Nephron progenitor cell (in vitro differentiated cells): ENCODE results near the gene MEIS2.

Experiments used
- DNase-seq: peaks from one replicate; pipeline ENCODE4 v3.0.0; 2021
- H3K27ac Mint-ChIP-seq: 2 replicates; pipeline ENCODE4 v1.8.0; 2021; ENCODE audit warnings: mild to moderate bottlenecking, moderate library complexity, mixed read lengths
- H3K27me3 Mint-ChIP-seq: 2 replicates; pipeline ENCODE4 v1.8.0; 2021; ENCODE audit warnings: mild to moderate bottlenecking, low read depth, mixed read lengths; ENCODE audit not compliant: poor library complexity
- H3K36me3 Mint-ChIP-seq: 2 replicates; pipeline ENCODE4 v1.8.0; 2021; ENCODE audit warnings: low read depth, mixed read lengths
- H3K4me1 Mint-ChIP-seq: 2 replicates; pipeline ENCODE4 v1.8.0; 2021; ENCODE audit warnings: mixed read lengths
- H3K4me3 Mint-ChIP-seq: 2 replicates; pipeline ENCODE4 v1.8.0; 2021; ENCODE audit warnings: mild to moderate bottlenecking, moderate library complexity, mixed read lengths
- H3K9me3 Mint-ChIP-seq: 2 replicates; pipeline ENCODE4 v1.8.0; 2021; ENCODE audit warnings: mild to moderate bottlenecking, moderate library complexity, mixed read lengths
- CTCF ChIP-seq: fragments of 200-600 bp; sonication (generic); IDR thresholded peaks from 2 replicates; pipeline ENCODE4 v1.5.0; 2021; ENCODE audit warnings: antibody characterized with exemption

The MEIS2 gene

GRCh38 chr15:36899696-36900095 is 200.7 kb downstream of the MEIS2 start:
- peaks cover 76% of the 10 kb centered on the region for H3K4me1 Mint-ChIP-seq
- no peak for TF ChIP-seq CTCF
- H3K36me3 Mint-ChIP-seq: peaks cover 16% of the 10 kb centered on the region
- H3K4me3 Mint-ChIP-seq: peak overlapping the region; percentile 17
- H3K27me3 Mint-ChIP-seq: no peaks in the 10 kb centered on the region
- peak overlapping the region; percentile 95 for H3K27ac Mint-ChIP-seq
- no peak for DNase-seq
- no peaks in the 10 kb centered on the region for H3K9me3 Mint-ChIP-seq

GRCh38 chr15:36898536-36899126 is 201.7 kb downstream of the MEIS2 start:
- H3K27me3 Mint-ChIP-seq: no peaks in the 10 kb centered on the region
- no peak for TF ChIP-seq CTCF
- peak overlapping the region; percentile 68 for H3K4me3 Mint-ChIP-seq
- H3K27ac Mint-ChIP-seq: peak overlapping the region; percentile 96
- no peak for DNase-seq
- no peaks in the 10 kb centered on the region for H3K9me3 Mint-ChIP-seq
- peaks cover 87% of the 10 kb centered on the region for H3K4me1 Mint-ChIP-seq
- peaks cover 27% of the 10 kb centered on the region for H3K36me3 Mint-ChIP-seq

- Mint-ChIP-seq H3K4me1 (peaks cover 95% of the 10 kb centered on the region), H3K4me3 (peak overlapping the region; percentile 68), H3K9me3 (no peaks in the 10 kb centered on the region), H3K27ac (peak overlapping the region; percentile 96), H3K36me3 (peaks cover 35% of the 10 kb centered on the region), H3K27me3 (no peaks in the 10 kb centered on the region)
- TF ChIP-seq CTCF: no peak
- no peak for DNase-seq
These were observed 202.5 kb downstream of the MEIS2 start for GRCh38 chr15:36897834-36898233.

GRCh38 chr15:36896949-36897348 is 203.4 kb downstream of the MEIS2 start:
- H3K36me3 Mint-ChIP-seq: peaks cover 44% of the 10 kb centered on the region
- no peaks in the 10 kb centered on the region for H3K27me3 Mint-ChIP-seq
- no peak for TF ChIP-seq CTCF
- peaks cover 96% of the 10 kb centered on the region for H3K4me1 Mint-ChIP-seq
- peak; percentile 53 for DNase-seq
- H3K9me3 Mint-ChIP-seq: no peaks in the 10 kb centered on the region
- H3K4me3 Mint-ChIP-seq: peak overlapping the region; percentile 68
- peak overlapping the region; percentile 96 for H3K27ac Mint-ChIP-seq

- TF ChIP-seq CTCF: no peak
- Mint-ChIP-seq H3K4me1 (peaks cover 98% of the 10 kb centered on the region), H3K27ac (no peak overlapping the region), H3K36me3 (peaks cover 62% of the 10 kb centered on the region), H3K4me3 (peak overlapping the region; percentile 67), H3K27me3 (no peaks in the 10 kb centered on the region), H3K9me3 (no peaks in the 10 kb centered on the region)
- no peak for DNase-seq
These were observed 206.3 kb downstream of the MEIS2 start for GRCh38 chr15:36894075-36894474.

GRCh38 chr15:36893276-36893675 is 207.1 kb downstream of the MEIS2 start:
- Mint-ChIP-seq H3K4me1 (peaks cover 98% of the 10 kb centered on the region), H3K36me3 (peaks cover 62% of the 10 kb centered on the region), H3K27ac (no peak overlapping the region), H3K4me3 (peak overlapping the region; percentile 32), H3K27me3 (no peaks in the 10 kb centered on the region), H3K9me3 (no peaks in the 10 kb centered on the region)
- no peak for TF ChIP-seq CTCF
- DNase-seq: no peak
